Spleen (tissue), 11 donors: ENCODE data around the gene VAMP2. TPM values are rescaled to one million over a fixed set of nuclear protein-coding genes. Genes with fewer than 3 reads are reported as not detected.
A peak's percentile ranks its signal among the peaks of the same experiment; 100 is the strongest.

ENCODE experiments used
- DNase-seq: peaks from one replicate; pipeline ENCODE4 v3.0.0-alpha.2; 2020
- H3K27ac ChIP-seq, 8 donors: fragments of 200-600 bp; sonication (generic) in 7 of 8; 1 replicate in 4 of 8; 2 replicates in 4 of 8; pipeline versions ENCODE4 v1.5.0 to v1.8.0; 2016 to 2021; ENCODE audit warnings: inconsistent platforms in 4 of 8, mild to moderate bottlenecking in 4 of 8, moderate library complexity in 1 of 8
- H3K27me3 ChIP-seq, 7 donors: fragments of 200-600 bp; sonication (generic) in 6 of 7; replicated peaks in 1 of 7; 1 replicate in 4 of 7; 2 replicates in 3 of 7; pipeline versions ENCODE4 v1.5.0 to v1.8.0; 2016 to 2021; ENCODE audit warnings: inconsistent platforms in 3 of 7, mild to moderate bottlenecking in 1 of 7
- H3K36me3 ChIP-seq, 6 donors: fragments of 200-600 bp; sonication (generic) in 5 of 6; 1 replicate in 4 of 6; 2 replicates in 2 of 6; pipeline versions ENCODE4 v1.5.0 to v1.8.0; 2016 to 2021; ENCODE audit warnings: inconsistent platforms in 2 of 6
- H3K4me1 ChIP-seq, 6 donors: fragments of 200-600 bp; sonication (generic) in 5 of 6; 1 replicate in 3 of 6; 2 replicates in 3 of 6; pipeline versions ENCODE4 v1.5.0 to v1.8.0; 2016 to 2021; ENCODE audit warnings: inconsistent platforms in 3 of 6
- H3K4me3 ChIP-seq, 8 donors: fragments of 200-600 bp; sonication (generic) in 7 of 8; 1 replicate in 4 of 8; 2 replicates in 4 of 8; pipeline versions ENCODE4 v1.5.0 to v1.8.0; 2016 to 2021; ENCODE audit warnings: inconsistent platforms in 4 of 8, mild to moderate bottlenecking in 4 of 8, moderate library complexity in 2 of 8
- H3K9me3 ChIP-seq, 8 donors: fragments of 200-600 bp; sonication (generic) in 7 of 8; 1 replicate in 4 of 8; 2 replicates in 4 of 8; pipeline versions ENCODE4 v1.5.0 to v1.8.0; 2016 to 2021; ENCODE audit warnings: inconsistent platforms in 4 of 8
- CTCF ChIP-seq, 11 experiments: fragments of 200-600 bp in 7 of 11; fragments of 450-650 bp in 4 of 11; sonication (generic) in 4 of 11; IDR thresholded peaks in 8 of 11; conservative IDR thresholded peaks in 3 of 11; 1 replicate in 7 of 11; 2 replicates in 4 of 11; pipeline versions ENCODE4 v1.4.0 to v1.8.0; 2016 to 2021; ENCODE audit warnings: antibody characterized with exemption in 11 of 11, inconsistent platforms in 4 of 11, mild to moderate bottlenecking in 1 of 11
- POLR2A ChIP-seq, 3 donors: fragments of 450-650 bp; IDR thresholded peaks; one replicate each; pipeline ENCODE4 v1.5.1; 2017; ENCODE audit warnings: antibody characterized with exemption in 3 of 3, mild to moderate bottlenecking in 1 of 3
- POLR2AphosphoS5 ChIP-seq, 3 donors: sonication (generic); formaldehyde crosslinking; IDR thresholded peaks; one replicate each; pipeline ENCODE4 v1.5.1; 2017; ENCODE audit warnings: antibody characterized with exemption in 3 of 3
- WGBS, 5 donors: extraction: QIAGEN DNeasy Blood & Tissue Kit in 3 of 5; methylation state at CpG; one replicate each; pipeline versions ENCODE4 v1.1.5 to v1.1.7; 2013 to 2018; 5-methylcytosine and 5-hydroxymethylcytosine counted together
- intact Hi-C: fragments of 100-400 bp; cut with DNase I; formaldehyde crosslinking; loops from one replicate; pipeline ENCODE4 v1.15.0; 2023; ENCODE audit warnings: low total_unique reads
- polyA plus RNA-seq, 3 donors: library from polyadenylated mRNA; stranded (reverse); fragments of 200-250 nt; gene quantifications; one replicate each; pipeline ENCODE4 v1.2.1, GENCODE V29; 2013
- total RNA-seq, 7 donors: library from RNA; depleted of rRNA in 3 of 7; stranded (reverse); fragments of >200 nt in 3 of 7; fragmentation: NEBNext Ultra II Directional in 4 of 7; extraction: Animal tissue kit (Norgen Biotek cat#: 25700) in 4 of 7; gene quantifications; one replicate each; pipeline versions ENCODE4 v1.1.0 to v1.2.1, GENCODE V29; 2016 to 2021
- donor health status: healthy with polysubstance abuse.
- donor health status: DM: no; HTN: no; CAD: no; lungs with moderate emphysema.
- donor health status: DM: no; HTN: no; CAD: no.
- donor health status: Bipolar disorder and iron deficiency.
- donor health status: healthy.
- donor health status: DM: no; HTN: no; CAD: no.
- donor health status: DM: yes; HTN: yes; CAD: no.

VAMP2 gene
- total and polyA plus RNA-seq, 10 donors = 37.5 to 94.8 (median 54.5) TPM

- TF ChIP-seq POLR2AphosphoS5 (IDR thresholded peaks at IDR 0.05) = peak in 1 of 3 donors; percentile 69
- TF ChIP-seq CTCF (IDR thresholded peaks at IDR 0.05 in 8 of 11, conservative IDR thresholded peaks at IDR 0.05 in 3 of 11) = peak in 1 of 11 experiments; percentile 18
- peak in 1 of 3 donors; percentile 16 for TF ChIP-seq POLR2A (IDR thresholded peaks at IDR 0.05)
- H3K4me3 ChIP-seq = peak overlapping the region; percentile 71 to 87 (median 78)
- H3K36me3 ChIP-seq = no peaks in the 10 kb centered on the region
- no peaks in the 10 kb centered on the region for H3K9me3 ChIP-seq
- intact Hi-C loops = no loop called here
- H3K27ac ChIP-seq = peak overlapping the region; percentile 95 to 97 (median 96)
- 0 to 1% (median 1%) methylated on average over 25 of the region's 25 CpGs for WGBS, 5 donors
- DNase-seq = peak; percentile 88
- H3K4me1 ChIP-seq = peaks cover 23 to 79% (median 59%) of the 10 kb centered on the region in 6 donors
- no peaks in the 10 kb centered on the region for H3K27me3 ChIP-seq
Measured at GRCh38 chr17:8187517-8188262, 24.9 kb upstream of the VAMP2 start.

- no peaks in the 10 kb centered on the region for H3K36me3 ChIP-seq
- H3K4me3 ChIP-seq = peak overlapping the region; percentile 50 to 87 (median 78)
- H3K9me3 ChIP-seq = no peaks in the 10 kb centered on the region
- peak; percentile 95 for DNase-seq
- H3K27me3 ChIP-seq = no peaks in the 10 kb centered on the region
- intact Hi-C loops = no loop called here
- WGBS, 5 donors = 0 to 1% (median 0%) methylated on average over 30 to 32 of the region's 32 CpGs
- peak overlapping the region; percentile 95 to 97 (median 96) for H3K27ac ChIP-seq
- H3K4me1 ChIP-seq = peaks cover 23 to 74% (median 54%) of the 10 kb centered on the region in 6 donors
- peak in 1 of 3 donors; percentile 58 for TF ChIP-seq POLR2AphosphoS5 (IDR thresholded peaks at IDR 0.05)
- TF ChIP-seq POLR2A (IDR thresholded peaks at IDR 0.05) = peak in 1 of 3 donors; percentile 6
- TF ChIP-seq CTCF (IDR thresholded peaks at IDR 0.05 in 8 of 11, conservative IDR thresholded peaks at IDR 0.05 in 3 of 11) = peak in 9 of 11 experiments; percentile 12 to 58 (median 28)
Measured at GRCh38 chr17:8186787-8187516, 24.2 kb upstream of the VAMP2 start.

- DNase-seq = no peak
- Histone ChIP-seq H3K36me3 (no peaks in the 10 kb centered on the region), H3K27me3 (no peaks in the 10 kb centered on the region), H3K27ac (peak overlapping the region; percentile 95 to 97 (median 96)), H3K4me3 (peak overlapping the region; percentile 50 to 87 (median 78)), H3K4me1 (peaks cover 21 to 74% (median 52%) of the 10 kb centered on the region in 6 donors), H3K9me3 (no peaks in the 10 kb centered on the region)
- TF ChIP-seq POLR2AphosphoS5 (IDR thresholded peaks at IDR 0.05) = no peak
- no peak for TF ChIP-seq POLR2A (IDR thresholded peaks at IDR 0.05)
- peak in 1 of 11 experiments; percentile 37 for TF ChIP-seq CTCF (IDR thresholded peaks at IDR 0.05 in 8 of 11, conservative IDR thresholded peaks at IDR 0.05 in 3 of 11)
- WGBS, 5 donors = 0 to 1% (median 0%) methylated on average over 8 to 23 of the region's 23 CpGs
- intact Hi-C loops = no loop called here
Measured at GRCh38 chr17:8186446-8186786, 23.7 kb upstream of the VAMP2 start.
